Superior temporal gyrus (tissue), 1 donor: Measurements from ENCODE around the gene WDR62.

Experiments
- DNase-seq: peaks from one replicate; pipeline ENCODE4 v3.0.0-alpha.2; 2016; ENCODE audit errors: extremely low spot score

Gene WDR62

DNA sequence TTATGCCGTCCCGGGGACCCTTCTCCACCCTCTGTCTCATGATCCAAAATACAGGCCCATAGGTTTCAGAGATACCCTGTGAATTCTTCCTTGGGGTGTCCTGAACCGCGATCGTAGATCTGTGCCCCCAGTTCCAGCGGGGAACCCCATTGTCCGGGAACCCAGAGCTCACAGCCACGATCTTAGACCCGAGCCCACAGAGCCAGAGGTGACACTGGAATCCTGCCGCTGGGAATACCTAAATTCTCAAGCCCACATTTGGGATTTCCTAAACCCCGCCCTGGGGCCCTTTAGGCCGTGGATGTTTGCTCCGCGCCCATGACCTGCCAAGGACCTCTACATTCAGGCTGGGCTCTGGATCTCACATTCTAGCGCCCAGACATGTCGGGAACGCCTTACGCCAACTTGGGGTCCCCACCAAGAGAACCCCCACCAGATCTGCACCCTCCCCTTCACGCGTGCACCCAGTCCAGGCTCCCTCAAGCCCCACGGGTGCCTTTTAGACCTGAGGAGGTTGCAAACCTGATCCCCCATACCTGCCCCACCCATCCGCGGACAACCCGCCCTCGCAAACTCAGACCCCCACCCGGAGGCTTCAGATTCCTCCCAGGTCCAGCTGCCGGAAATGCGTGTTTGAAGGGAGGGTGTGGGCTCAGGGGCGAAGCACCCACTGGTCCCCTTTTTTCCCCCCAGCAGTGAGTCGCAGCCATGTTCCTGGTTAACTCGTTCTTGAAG is 85.8 kb downstream of the WDR62 start:
- DNase-seq, result peak; percentile 46

DNA sequence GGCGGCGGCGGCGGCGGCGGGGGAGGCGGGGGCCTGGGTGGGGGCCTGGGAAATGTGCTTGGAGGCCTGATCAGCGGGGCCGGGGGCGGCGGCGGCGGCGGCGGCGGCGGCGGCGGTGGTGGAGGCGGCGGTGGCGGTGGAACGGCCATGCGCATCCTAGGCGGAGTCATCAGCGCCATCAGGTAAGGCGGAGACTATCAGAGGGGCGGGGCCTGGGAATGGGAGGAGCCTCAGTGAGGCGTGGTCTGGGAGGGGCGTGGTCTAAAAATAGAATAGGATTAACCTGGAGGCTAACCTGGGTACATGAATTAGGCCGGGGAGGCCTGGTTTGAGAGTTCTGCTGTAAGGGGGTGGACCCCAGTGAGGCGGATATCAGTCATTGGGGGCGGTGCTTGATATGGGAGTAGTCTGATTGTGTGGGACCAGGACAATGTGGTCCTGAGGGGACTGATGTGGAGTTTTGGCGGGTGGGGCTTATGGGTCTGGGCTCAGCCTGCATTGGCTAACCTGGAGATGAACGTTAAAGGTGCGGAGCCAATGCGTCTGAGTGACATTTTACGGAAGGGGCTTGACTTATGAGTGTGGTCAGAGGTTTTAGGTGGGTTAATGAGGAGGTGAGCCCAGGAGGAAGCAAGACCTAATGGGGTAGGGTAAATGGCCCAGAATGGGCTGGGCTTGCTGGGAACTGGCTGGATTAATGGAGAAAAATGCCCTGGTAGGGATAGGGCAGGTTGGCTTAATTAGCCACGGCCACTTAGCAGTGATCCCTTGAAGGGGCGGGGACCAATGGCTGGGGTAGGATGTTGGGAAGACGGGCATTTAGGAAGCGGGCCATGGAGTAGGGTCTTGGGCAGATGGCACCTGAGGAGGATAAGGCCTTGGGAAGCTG is 86.6 kb downstream of the WDR62 start:
- peak; percentile 67 for DNase-seq

GRCh38 chr19:36142046-36142445 is 87.3 kb downstream of the WDR62 start:
- no peak for DNase-seq

DNA sequence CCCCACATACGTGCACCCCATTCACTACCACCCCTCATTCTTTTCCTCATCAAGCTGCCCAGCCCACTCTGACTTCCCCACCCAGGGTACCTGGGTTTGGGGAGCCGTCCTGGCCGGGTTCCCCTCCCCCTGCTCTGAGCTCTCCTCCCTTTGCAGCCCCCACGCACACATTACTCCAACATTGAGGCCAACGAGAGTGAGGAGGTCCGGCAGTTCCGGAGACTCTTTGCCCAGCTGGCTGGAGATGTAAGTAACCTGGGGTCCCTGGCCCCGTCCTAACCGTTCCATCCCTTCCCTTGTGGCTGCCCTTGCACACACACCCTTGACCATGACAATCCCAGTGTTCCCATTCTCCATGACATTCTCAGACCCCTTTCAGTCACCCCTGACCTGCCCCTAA is 87.8 kb downstream of the WDR62 start:
- no peak for DNase-seq

DNA sequence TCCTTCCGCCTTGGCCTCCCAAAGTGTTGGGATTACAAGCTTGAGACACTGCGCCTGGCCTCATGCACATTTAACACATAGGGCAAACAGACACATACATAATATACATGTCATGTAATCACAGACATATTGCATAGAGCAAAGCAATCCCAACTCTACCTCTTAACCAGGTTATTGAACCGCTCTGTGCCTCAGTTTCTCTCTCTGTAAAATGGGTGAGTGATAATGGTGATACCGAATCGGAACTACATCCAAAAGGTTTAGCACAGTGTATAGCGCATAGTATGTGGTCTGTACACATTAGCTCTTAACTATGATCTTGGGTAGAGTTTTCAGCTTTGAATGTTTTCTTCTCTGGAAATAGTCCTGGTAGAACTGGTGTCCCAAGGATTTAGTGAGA is 89.9 kb downstream of the WDR62 start:
- DNase-seq, result no peak

GRCh38 chr19:36149673-36150406 is 95.1 kb downstream of the WDR62 start:
- DNase-seq, result peak; percentile 2

GRCh38 chr19:36150586-36150985 is 95.9 kb downstream of the WDR62 start:
- peak; percentile 4 for DNase-seq

GRCh38 chr19:36151144-36152018 is 96.7 kb downstream of the WDR62 start:
- peak; percentile 4 for DNase-seq

- no peak for DNase-seq
Observed at GRCh38 chr19:36152019-36152351, 97.3 kb downstream of the WDR62 start.

DNA sequence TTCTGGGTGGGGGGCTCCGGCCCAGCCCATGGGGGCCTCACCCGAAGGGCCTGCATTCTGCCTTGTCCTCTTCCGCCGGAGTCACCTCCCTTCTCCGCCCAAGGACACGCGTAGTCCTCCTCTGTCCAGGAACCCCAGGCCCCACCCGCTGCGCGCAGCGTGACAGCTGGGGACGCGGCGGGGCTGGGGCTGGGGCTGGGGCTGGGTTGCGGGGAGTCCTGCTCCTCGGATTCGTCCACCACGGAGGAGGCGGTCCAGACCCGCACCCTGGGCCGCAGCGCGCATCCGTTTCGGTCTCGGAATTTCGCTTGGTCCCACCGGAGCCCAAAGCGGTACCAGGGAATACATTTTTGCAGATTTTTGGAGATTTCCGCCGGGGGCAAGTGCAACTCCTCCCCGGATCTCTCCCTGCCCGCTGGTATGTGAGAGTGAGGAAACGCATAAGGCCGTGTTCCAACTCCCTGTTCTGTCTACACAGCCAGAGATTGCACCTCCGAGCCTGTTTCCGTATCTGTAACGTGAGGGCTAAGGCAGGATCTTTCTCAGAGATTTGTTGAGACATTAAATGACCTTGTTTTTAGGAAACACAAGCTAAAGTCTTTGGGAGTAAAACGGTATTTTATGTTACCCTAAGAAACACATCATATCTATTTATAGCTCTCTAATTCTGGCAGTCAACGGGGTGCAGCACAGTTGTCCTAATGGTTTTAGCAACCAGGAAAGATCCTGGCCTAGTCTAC is 97.8 kb downstream of the WDR62 start, which contains the start of gene COX7A1:
Gene COX7A1, minus strand, starts transcription at position 96 of the 740 bp plus-strand sequence. Its CDS starts 40 bp downstream, at position 56.
- peak; percentile 38 for DNase-seq

DNA sequence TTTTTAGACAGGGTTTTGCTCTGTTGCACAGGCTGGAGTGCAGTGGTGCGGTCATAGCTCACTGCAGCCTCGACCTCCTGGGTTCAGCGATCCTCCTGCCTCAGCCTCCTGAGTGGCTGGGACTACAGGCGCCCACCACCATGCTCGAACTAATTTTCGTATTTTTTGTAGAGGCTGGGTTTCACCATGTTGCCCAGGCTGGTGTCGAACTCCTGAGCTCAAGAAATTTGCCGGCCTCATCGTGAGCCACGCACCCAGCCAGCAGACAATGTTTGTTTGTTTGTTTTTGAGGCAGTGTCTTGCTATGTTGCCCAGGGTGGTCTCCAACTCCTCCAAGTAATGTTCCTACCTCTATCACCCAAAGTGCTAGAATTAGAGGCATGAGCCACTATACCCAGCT is 98.4 kb downstream of the WDR62 start:
- no peak for DNase-seq
